Stimulated activated CD4-positive, alpha-beta T cell treated with anti-CD3 and anti-CD28 coated beads, TNF-alpha, amount 100 ng/mL, for 4 hours (primary cell): ENCODE measurements around the gene PRKCE.

Source experiments
- DNase-seq, 3 experiments: peaks; one replicate each; pipeline ENCODE4 v3.0.0-alpha.2; 2020; ENCODE audit warnings: low read depth in 3 of 3

Gene PRKCE

GRCh38 chr2:45808294-45808800 lies 156.9 kb downstream of the PRKCE start:
- no peak for DNase-seq

- DNase-seq: no peak
Measured at GRCh38 chr2:45809205-45809604, 157.7 kb downstream of the PRKCE start.

GRCh38 chr2:45812011-45812500 lies 160.6 kb downstream of the PRKCE start:
- no peak for DNase-seq

GRCh38 chr2:45813003-45813941 lies 161.8 kb downstream of the PRKCE start:
- DNase-seq: no peak

- no peak for DNase-seq
Measured at GRCh38 chr2:45814488-45814887, 163.0 kb downstream of the PRKCE start.

GRCh38 chr2:45814951-45815621 lies 163.6 kb downstream of the PRKCE start:
- DNase-seq: no peak

- DNase-seq: no peak
Measured at GRCh38 chr2:45816272-45816671, 164.8 kb downstream of the PRKCE start.

- DNase-seq: no peak
Measured at GRCh38 chr2:45818591-45818990, 167.1 kb downstream of the PRKCE start.

- no peak for DNase-seq
Measured at GRCh38 chr2:45820048-45820447, 168.6 kb downstream of the PRKCE start.

- DNase-seq: no peak
Measured at GRCh38 chr2:45821558-45822271, 170.2 kb downstream of the PRKCE start.

GRCh38 chr2:45822272-45822630 lies 170.8 kb downstream of the PRKCE start:
- DNase-seq: no peak

- no peak for DNase-seq
Measured at GRCh38 chr2:45823723-45824206, 172.3 kb downstream of the PRKCE start.

GRCh38 chr2:45825001-45825651 lies 173.7 kb downstream of the PRKCE start:
- no peak for DNase-seq

- no peak for DNase-seq
Measured at GRCh38 chr2:45826460-45826859, 175.0 kb downstream of the PRKCE start.

- DNase-seq: no peak
Measured at GRCh38 chr2:45826884-45827635, 175.6 kb downstream of the PRKCE start.

- no peak for DNase-seq
Measured at GRCh38 chr2:45830322-45830721, 178.8 kb downstream of the PRKCE start.

- no peak for DNase-seq
Measured at GRCh38 chr2:45833301-45833967, 182.0 kb downstream of the PRKCE start.

GRCh38 chr2:45833968-45834344 lies 182.5 kb downstream of the PRKCE start:
- DNase-seq: no peak

GRCh38 chr2:45834372-45834771 lies 182.9 kb downstream of the PRKCE start:
- DNase-seq: no peak

- DNase-seq: no peak
Measured at GRCh38 chr2:45834858-45835257, 183.4 kb downstream of the PRKCE start.
